ENCODE measurements around the gene MAMSTR. TPM values are rescaled to one million over a fixed set of nuclear protein-coding genes. Genes with fewer than 3 reads are reported as not detected.
"Not testable (repeated sequence)": the region's sequence is repeated elsewhere in the genome, so short reads cannot be mapped to it uniquely, and the experiment has no call there.

MAMSTR gene
- polyA plus RNA-seq, 1 donor (not counting 4 experiments of a cell fraction or from before 2014, with no cell fraction given), result 0.35 TPM

DNA sequence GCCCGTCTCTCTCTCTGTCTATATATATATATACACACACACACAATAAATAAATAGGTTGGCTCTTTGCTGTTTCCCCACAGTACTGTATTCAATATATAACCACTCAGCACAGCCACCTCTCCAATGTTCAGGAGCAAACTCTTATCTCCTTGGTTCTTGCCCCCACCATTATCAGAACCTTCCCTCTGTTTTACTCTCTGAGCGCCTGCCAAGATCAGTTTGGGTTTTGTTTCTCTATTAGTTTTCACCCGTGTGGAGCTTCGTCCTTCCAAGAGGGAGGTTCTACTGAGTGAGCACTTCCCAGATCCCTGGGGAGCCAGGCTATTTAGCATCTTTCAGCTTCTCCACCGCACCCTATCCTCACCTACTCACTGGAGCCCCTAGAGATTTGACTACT, 46.3 kb upstream of the MAMSTR start:
- H3K4me2 ChIP-seq (ENCODE audit: control insufficient read depth, extremely low read depth, insufficient read depth, low read depth, low read length); H3K9me1 ChIP-seq (ENCODE audit: control insufficient read depth, extremely low read depth, insufficient read depth, low read length); H4K20me1 ChIP-seq (ENCODE audit: control insufficient read depth, extremely low read depth, insufficient read depth, low read length); H3K4me1 ChIP-seq (ENCODE audit: control insufficient read depth, extremely low read depth, insufficient read depth, low read length); H3K9ac ChIP-seq (ENCODE audit: control insufficient read depth, extremely low read depth, insufficient read depth, low read length); H3K9me3 ChIP-seq (ENCODE audit: control insufficient read depth, low read depth, low read length); H2AFZ ChIP-seq (ENCODE audit: control insufficient read depth, low read length); dilution Hi-C loops (cut with MboI; ENCODE audit: extremely low pct_ligation_motif_present, low sequenced_read_pairs); DNase-seq (ENCODE audit: low read depth, low spot score); H3K4me3 ChIP-seq (ENCODE audit: control insufficient read depth in 2 of 3, extremely low read depth in 1 of 3, insufficient read depth in 2 of 3, low read depth in 1 of 3, low read length in 3 of 3); FAIRE-seq; H3K79me2 ChIP-seq (ENCODE audit: control insufficient read depth, insufficient read depth, low read length); H3K36me3 ChIP-seq (ENCODE audit: control insufficient read depth in 2 of 2, extremely low read depth in 1 of 2, insufficient read depth in 2 of 2, low read length in 2 of 2); H3K27ac ChIP-seq (ENCODE audit: control insufficient read depth, insufficient read depth, low read length): not testable (repeated sequence)
- peaks cover 11% of the 10 kb centered on the region for H3K27me3 ChIP-seq (ENCODE audit: control insufficient read depth, extremely low read depth, insufficient read depth, low read length)

DNA sequence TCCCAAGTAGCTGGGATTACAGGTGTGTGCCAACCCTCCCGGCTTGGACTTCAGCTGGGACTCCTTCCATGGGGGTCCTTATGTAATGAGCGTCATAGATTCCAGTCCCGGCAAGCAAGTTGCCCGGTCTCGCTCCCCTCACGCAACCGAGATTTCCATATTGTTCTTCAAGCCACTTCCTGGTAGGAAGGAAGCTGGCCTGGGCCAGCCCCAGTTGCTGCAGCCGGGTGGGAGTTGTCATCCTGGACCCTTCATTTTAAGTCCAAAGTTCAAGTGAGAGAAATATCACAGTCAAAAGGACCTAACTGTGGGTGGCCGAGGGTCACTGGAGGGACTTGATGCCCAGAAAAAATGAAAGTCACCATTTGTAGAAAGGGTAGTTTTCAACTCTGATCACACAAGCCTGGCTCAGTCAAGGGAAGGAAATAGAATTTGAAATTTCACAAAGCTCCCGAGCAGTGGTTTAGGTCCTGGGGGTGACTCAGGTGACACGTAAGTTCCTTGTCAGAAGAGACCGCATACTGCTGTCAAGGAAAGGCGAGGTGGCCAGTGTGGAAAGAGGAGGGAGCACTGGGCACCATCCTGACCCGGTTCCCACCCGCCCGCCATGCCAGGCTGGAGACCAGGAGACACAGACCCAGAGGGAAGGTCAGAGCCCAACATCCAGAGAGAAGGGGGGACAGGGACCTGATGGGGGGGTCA, 41.1 kb upstream of the MAMSTR start:
- Histone ChIP-seq H3K79me2 (ENCODE audit: control insufficient read depth, insufficient read depth, low read length) (no peaks in the 10 kb centered on the region), H3K27ac (ENCODE audit: control insufficient read depth, insufficient read depth, low read length) (no peak overlapping the region), H3K36me3 (ENCODE audit: control insufficient read depth in 2 of 2, extremely low read depth in 1 of 2, insufficient read depth in 2 of 2, low read length in 2 of 2) (no peaks in the 10 kb centered on the region), H2AFZ (ENCODE audit: control insufficient read depth, low read length) (no peak overlapping the region), H3K9me1 (ENCODE audit: control insufficient read depth, extremely low read depth, insufficient read depth, low read length) (no peaks in the 10 kb centered on the region), H3K4me2 (ENCODE audit: control insufficient read depth, extremely low read depth, insufficient read depth, low read depth, low read length) (no peak overlapping the region), H4K20me1 (ENCODE audit: control insufficient read depth, extremely low read depth, insufficient read depth, low read length) (no peaks in the 10 kb centered on the region), H3K4me1 (ENCODE audit: control insufficient read depth, extremely low read depth, insufficient read depth, low read length) (no peaks in the 10 kb centered on the region), H3K27me3 (ENCODE audit: control insufficient read depth, extremely low read depth, insufficient read depth, low read length) (peaks cover 15% of the 10 kb centered on the region), H3K4me3 (ENCODE audit: control insufficient read depth in 2 of 3, extremely low read depth in 1 of 3, insufficient read depth in 2 of 3, low read depth in 1 of 3, low read length in 3 of 3) (no peak overlapping the region), H3K9ac (ENCODE audit: control insufficient read depth, extremely low read depth, insufficient read depth, low read length) (no peak overlapping the region), H3K9me3 (ENCODE audit: control insufficient read depth, low read depth, low read length) (no peaks in the 10 kb centered on the region)
- dilution Hi-C loops (cut with MboI; ENCODE audit: extremely low pct_ligation_motif_present, low sequenced_read_pairs), result no loop called here
- FAIRE-seq, result no peak
- DNase-seq (ENCODE audit: low read depth, low spot score), result no peak
- TF ChIP-seq EZH2 (IDR thresholded peaks at IDR 0.05; ENCODE audit: low read length), result no peak
- TF ChIP-seq, protein P1, sequence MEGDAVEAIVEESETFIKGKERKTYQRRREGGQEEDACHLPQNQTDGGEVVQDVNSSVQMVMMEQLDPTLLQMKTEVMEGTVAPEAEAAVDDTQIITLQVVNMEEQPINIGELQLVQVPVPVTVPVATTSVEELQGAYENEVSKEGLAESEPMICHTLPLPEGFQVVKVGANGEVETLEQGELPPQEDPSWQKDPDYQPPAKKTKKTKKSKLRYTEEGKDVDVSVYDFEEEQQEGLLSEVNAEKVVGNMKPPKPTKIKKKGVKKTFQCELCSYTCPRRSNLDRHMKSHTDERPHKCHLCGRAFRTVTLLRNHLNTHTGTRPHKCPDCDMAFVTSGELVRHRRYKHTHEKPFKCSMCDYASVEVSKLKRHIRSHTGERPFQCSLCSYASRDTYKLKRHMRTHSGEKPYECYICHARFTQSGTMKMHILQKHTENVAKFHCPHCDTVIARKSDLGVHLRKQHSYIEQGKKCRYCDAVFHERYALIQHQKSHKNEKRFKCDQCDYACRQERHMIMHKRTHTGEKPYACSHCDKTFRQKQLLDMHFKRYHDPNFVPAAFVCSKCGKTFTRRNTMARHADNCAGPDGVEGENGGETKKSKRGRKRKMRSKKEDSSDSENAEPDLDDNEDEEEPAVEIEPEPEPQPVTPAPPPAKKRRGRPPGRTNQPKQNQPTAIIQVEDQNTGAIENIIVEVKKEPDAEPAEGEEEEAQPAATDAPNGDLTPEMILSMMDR (optimal IDR thresholded peaks at IDR 0.05 in 1 of 3, IDR thresholded peaks at IDR 0.05 in 1 of 3, conservative IDR thresholded peaks at IDR 0.05 in 1 of 3; ENCODE audit: extremely low read depth in 1 of 3, insufficient read depth in 2 of 3, low read length in 3 of 3), result no peak

DNA sequence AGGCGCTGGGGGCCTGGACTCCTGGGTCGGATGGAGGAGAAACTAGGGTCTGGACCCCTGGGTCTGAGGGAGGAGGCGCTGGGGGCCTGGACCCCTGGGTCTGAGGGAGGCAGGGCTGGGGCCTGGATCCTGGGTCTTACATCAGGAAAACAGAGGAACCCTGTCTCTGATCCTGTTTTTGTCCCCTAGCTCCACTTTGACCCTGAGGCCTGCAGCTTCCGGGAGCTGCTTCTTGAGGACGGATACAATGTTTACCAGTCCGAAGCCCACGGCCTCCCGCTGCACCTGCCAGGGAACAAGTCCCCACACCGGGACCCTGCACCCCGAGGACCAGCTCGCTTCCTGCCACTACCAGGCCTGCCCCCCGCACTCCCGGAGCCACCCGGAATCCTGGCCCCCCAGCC, 38.2 kb upstream of the MAMSTR start:
- peaks cover 9% of the 10 kb centered on the region for H3K4me1 ChIP-seq (ENCODE audit: control insufficient read depth, extremely low read depth, insufficient read depth, low read length)
- no peak for TF ChIP-seq EZH2 (IDR thresholded peaks at IDR 0.05; ENCODE audit: low read length)
- H3K4me2 ChIP-seq (ENCODE audit: control insufficient read depth, extremely low read depth, insufficient read depth, low read depth, low read length), result no peak overlapping the region
- no peak overlapping the region for H3K27ac ChIP-seq (ENCODE audit: control insufficient read depth, insufficient read depth, low read length)
- H3K27me3 ChIP-seq (ENCODE audit: control insufficient read depth, extremely low read depth, insufficient read depth, low read length), result peaks cover 15% of the 10 kb centered on the region
- dilution Hi-C loops (cut with MboI; ENCODE audit: extremely low pct_ligation_motif_present, low sequenced_read_pairs), result no loop called here
- H3K4me3 ChIP-seq (ENCODE audit: control insufficient read depth in 2 of 3, extremely low read depth in 1 of 3, insufficient read depth in 2 of 3, low read depth in 1 of 3, low read length in 3 of 3), result no peak overlapping the region
- no peaks in the 10 kb centered on the region for H3K79me2 ChIP-seq (ENCODE audit: control insufficient read depth, insufficient read depth, low read length)
- FAIRE-seq, result no peak
- no peak for DNase-seq (ENCODE audit: low read depth, low spot score)
- H3K9me3 ChIP-seq (ENCODE audit: control insufficient read depth, low read depth, low read length), result no peaks in the 10 kb centered on the region
- no peak overlapping the region for H3K9ac ChIP-seq (ENCODE audit: control insufficient read depth, extremely low read depth, insufficient read depth, low read length)
- no peak overlapping the region for H2AFZ ChIP-seq (ENCODE audit: control insufficient read depth, low read length)
- no peaks in the 10 kb centered on the region for H4K20me1 ChIP-seq (ENCODE audit: control insufficient read depth, extremely low read depth, insufficient read depth, low read length)
- no peaks in the 10 kb centered on the region for H3K9me1 ChIP-seq (ENCODE audit: control insufficient read depth, extremely low read depth, insufficient read depth, low read length)
- no peaks in the 10 kb centered on the region for H3K36me3 ChIP-seq (ENCODE audit: control insufficient read depth in 2 of 2, extremely low read depth in 1 of 2, insufficient read depth in 2 of 2, low read length in 2 of 2)
